H9 (cell line): ENCODE measurements around the gene XRCC2. TPM values are rescaled to one million over a fixed set of nuclear protein-coding genes. Genes with fewer than 3 reads are reported as not detected.
"Not testable (repeated sequence)": the region's sequence is repeated elsewhere in the genome, so short reads cannot be mapped to it uniquely, and the experiment has no call there.

Source experiments
- DNase-seq: peaks from one replicate; pipeline ENCODE4 v3.0.0-alpha.2; 2017
- H2AFZ ChIP-seq: one replicate; pipeline ENCODE4 v1.6.1; 2013; ENCODE audit warnings: mild to moderate bottlenecking, low read length, control low read depth, moderate library complexity
- H2AK5ac ChIP-seq: 2 replicates; pipeline ENCODE4 v1.6.1; 2013; ENCODE audit warnings: low read length, control low read depth, mixed read lengths; ENCODE audit not compliant: insufficient read length
- H2BK120ac ChIP-seq: one replicate; pipeline ENCODE4 v1.6.1; 2013; ENCODE audit warnings: low read depth, mild to moderate bottlenecking, low read length, control low read depth, inconsistent platforms; ENCODE audit not compliant: poor library complexity, severe bottlenecking
- H2BK12ac ChIP-seq: 2 replicates; pipeline ENCODE4 v1.6.1; 2013; ENCODE audit warnings: low read length, control low read depth, mixed read lengths, low read depth; ENCODE audit not compliant: insufficient read length
- H2BK15ac ChIP-seq: 2 replicates; pipeline ENCODE4 v1.6.1; 2013; ENCODE audit warnings: low read depth, low read length, control low read depth
- H2BK20ac ChIP-seq: one replicate; pipeline ENCODE4 v1.6.1; 2013; ENCODE audit warnings: low read depth, mild to moderate bottlenecking, low read length, control low read depth, inconsistent platforms; ENCODE audit not compliant: poor library complexity, severe bottlenecking
- H2BK5ac ChIP-seq: 2 replicates; pipeline ENCODE4 v1.6.1; 2013; ENCODE audit warnings: low read length, control low read depth, mixed read lengths; ENCODE audit not compliant: insufficient read length
- H3K14ac ChIP-seq: 2 replicates; pipeline ENCODE4 v1.6.1; 2013; ENCODE audit warnings: low read length, control low read depth; ENCODE audit not compliant: insufficient read depth
- H3K18ac ChIP-seq: 2 replicates; pipeline ENCODE4 v1.6.1; 2013; ENCODE audit warnings: low read depth, mild to moderate bottlenecking, mixed read lengths, low read length, control low read depth; ENCODE audit not compliant: insufficient read length
- H3K23ac ChIP-seq: 2 replicates; pipeline ENCODE4 v1.6.1; 2013; ENCODE audit warnings: low read length, control low read depth, mixed read lengths, low read depth; ENCODE audit not compliant: insufficient read length
- H3K23me2 ChIP-seq: 2 replicates; pipeline ENCODE4 v1.6.1; 2013; ENCODE audit warnings: low read depth, mild to moderate bottlenecking, mixed read lengths, low read length, control low read depth; ENCODE audit not compliant: insufficient read length, poor library complexity, severe bottlenecking
- H3K27ac ChIP-seq: 2 replicates; pipeline ENCODE4 v1.5.1; 2013; ENCODE audit warnings: low read length, control low read depth, mixed read lengths, low read depth; ENCODE audit not compliant: insufficient read length
- H3K27me3 ChIP-seq: 2 replicates; pipeline ENCODE4 v1.6.1; 2013; ENCODE audit warnings: low read length, control low read depth, inconsistent platforms; ENCODE audit not compliant: insufficient read depth
- H3K4ac ChIP-seq: 2 replicates; pipeline ENCODE4 v1.6.1; 2013; ENCODE audit warnings: low read depth, mild to moderate bottlenecking, control low read depth, inconsistent platforms, low read length, moderate library complexity
- H3K4me1 ChIP-seq: 2 replicates; pipeline ENCODE4 v1.6.1; 2013; ENCODE audit warnings: low read length, control low read depth, inconsistent platforms; ENCODE audit not compliant: insufficient read depth
- H3K4me2 ChIP-seq: 2 replicates; pipeline ENCODE4 v1.6.1; 2013; ENCODE audit warnings: low read length, control low read depth, mixed read lengths; ENCODE audit not compliant: insufficient read length, insufficient read depth
- H3K56ac ChIP-seq: 2 replicates; pipeline ENCODE4 v1.6.1; 2013; ENCODE audit warnings: low read depth, mild to moderate bottlenecking, mixed read lengths, low read length, control low read depth; ENCODE audit not compliant: insufficient read length
- H3K79me1 ChIP-seq: 2 replicates; pipeline ENCODE4 v1.6.1; 2013; ENCODE audit warnings: low read depth, mild to moderate bottlenecking, moderate library complexity, low read length, control low read depth, inconsistent platforms; ENCODE audit not compliant: insufficient read depth, poor library complexity, severe bottlenecking
- H3K79me2 ChIP-seq: 2 replicates; pipeline ENCODE4 v1.6.1; 2013; ENCODE audit warnings: low read length, control low read depth, inconsistent platforms; ENCODE audit not compliant: insufficient read depth
- H3K9ac ChIP-seq: 2 replicates; pipeline ENCODE4 v1.6.1; 2013; ENCODE audit warnings: low read length, control low read depth, mixed read lengths; ENCODE audit not compliant: insufficient read length; ENCODE audit errors: extremely low read depth
- H3K9me3 ChIP-seq: one replicate; pipeline ENCODE4 v1.6.1; 2013; ENCODE audit warnings: low read depth, low read length, inconsistent platforms; ENCODE audit not compliant: control insufficient read depth
- H3T11ph ChIP-seq: one replicate; pipeline ENCODE4 v1.6.1; 2013; ENCODE audit warnings: mild to moderate bottlenecking, low read length, control low read depth, inconsistent platforms
- H4K20me1 ChIP-seq: one replicate; pipeline ENCODE4 v1.6.1; 2013; ENCODE audit not compliant: control insufficient read depth, insufficient read length, insufficient read depth
- H4K5ac ChIP-seq: 2 replicates; pipeline ENCODE4 v1.6.1; 2013; ENCODE audit warnings: low read depth, mild to moderate bottlenecking, mixed read lengths, low read length, control low read depth; ENCODE audit not compliant: insufficient read length
- H4K8ac ChIP-seq: replicated peaks from 2 replicates; pipeline ENCODE4 v1.6.1; 2013; ENCODE audit warnings: low read length, control low read depth, mixed read lengths, low read depth; ENCODE audit not compliant: insufficient read length
- H4K91ac ChIP-seq: 2 replicates; pipeline ENCODE4 v1.6.1; 2013; ENCODE audit warnings: low read depth, mild to moderate bottlenecking, moderate library complexity, mixed read lengths, low read length, control low read depth; ENCODE audit not compliant: insufficient read length
- H3K27ac Mint-ChIP-seq, 3 experiments: 2 replicates in 2 of 3; 3 replicates in 1 of 3; pipeline ENCODE4 v1.8.0; 2020 to 2021; ENCODE audit warnings: mixed read lengths in 3 of 3, mild to moderate bottlenecking in 1 of 3, moderate library complexity in 1 of 3
- H3K27me3 Mint-ChIP-seq: 2 replicates; pipeline ENCODE4 v1.8.0; 2021; ENCODE audit warnings: low read depth, mild to moderate bottlenecking, moderate library complexity, mixed read lengths
- H3K36me3 Mint-ChIP-seq, 3 experiments: 2 replicates in 2 of 3; 3 replicates in 1 of 3; pipeline ENCODE4 v1.8.0; 2020 to 2021; ENCODE audit warnings: low read depth in 3 of 3, mixed read lengths in 3 of 3; ENCODE audit not compliant: insufficient read depth in 1 of 3
- H3K4me1 Mint-ChIP-seq, 2 experiments: 2 replicates each; pipeline ENCODE4 v1.8.0; 2020; ENCODE audit warnings: mixed read lengths in 2 of 2
- H3K4me3 Mint-ChIP-seq, 2 experiments: 2 replicates in 1 of 2; 3 replicates in 1 of 2; pipeline ENCODE4 v1.8.0; 2020 to 2021; ENCODE audit warnings: mild to moderate bottlenecking in 2 of 2, mixed read lengths in 2 of 2, moderate library complexity in 1 of 2
- H3K9me3 Mint-ChIP-seq, 2 experiments: 2 replicates in 1 of 2; 3 replicates in 1 of 2; pipeline ENCODE4 v1.8.0; 2020; ENCODE audit warnings: mild to moderate bottlenecking in 2 of 2, mixed read lengths in 2 of 2, moderate library complexity in 1 of 2
- WGBS: extraction: QIAGEN DNeasy Blood & Tissue Kit; methylation state at CpG from one replicate; pipeline ENCODE4 v1.1.7; 2013; ENCODE audit warnings: missing lambda C conversion rate, low lambda C conversion rate, mixed read lengths; ENCODE audit not compliant: insufficient read length; ENCODE audit errors: extremely low coverage; 5-methylcytosine and 5-hydroxymethylcytosine counted together
- total RNA-seq: library from RNA; stranded (reverse); gene quantifications from 2 replicates; pipeline ENCODE4 v1.2.1, GENCODE V29; 2021
- TF ChIP-seq, protein P1 (sequence below): fragments of 200-600 bp; sonication (generic); conservative IDR thresholded peaks from 3 replicates; pipeline ENCODE4 v1.8.0; 2021; ENCODE audit warnings: antibody characterized with exemption, mild to moderate bottlenecking

Gene XRCC2
- total RNA-seq, 1 experiment from 2014 or later = 22.8 TPM

DNA sequence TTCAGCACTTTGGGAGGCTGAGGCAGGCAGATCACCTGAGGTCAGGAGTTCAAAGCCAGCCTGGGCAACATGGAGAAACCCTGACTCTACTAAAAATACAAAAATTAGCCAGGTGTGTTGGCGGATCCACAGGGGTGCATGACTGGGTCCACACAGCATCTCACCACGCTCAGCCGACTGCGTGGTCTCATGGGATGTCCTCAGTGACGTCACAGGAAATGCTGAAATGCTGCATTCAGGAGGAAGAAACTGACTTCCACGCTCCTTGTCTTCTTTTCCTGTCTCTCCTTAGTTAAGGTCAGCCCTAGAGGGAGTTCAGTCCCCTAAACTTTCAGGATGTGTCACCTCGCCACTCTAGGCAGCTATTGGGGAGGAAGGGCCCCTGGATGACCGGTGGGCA, 42.9 kb downstream of the XRCC2 start:
- no peaks in the 10 kb centered on the region for H3K79me1 ChIP-seq
- no peak overlapping the region for H3K4me2 ChIP-seq
- H2BK12ac ChIP-seq = no peak overlapping the region
- H2BK5ac ChIP-seq = no peak overlapping the region
- no peak overlapping the region for H3K27ac Mint-ChIP-seq
- no peak overlapping the region for H2BK120ac ChIP-seq
- no peaks in the 10 kb centered on the region for H3K9me3 Mint-ChIP-seq
- TF ChIP-seq, protein P1, sequence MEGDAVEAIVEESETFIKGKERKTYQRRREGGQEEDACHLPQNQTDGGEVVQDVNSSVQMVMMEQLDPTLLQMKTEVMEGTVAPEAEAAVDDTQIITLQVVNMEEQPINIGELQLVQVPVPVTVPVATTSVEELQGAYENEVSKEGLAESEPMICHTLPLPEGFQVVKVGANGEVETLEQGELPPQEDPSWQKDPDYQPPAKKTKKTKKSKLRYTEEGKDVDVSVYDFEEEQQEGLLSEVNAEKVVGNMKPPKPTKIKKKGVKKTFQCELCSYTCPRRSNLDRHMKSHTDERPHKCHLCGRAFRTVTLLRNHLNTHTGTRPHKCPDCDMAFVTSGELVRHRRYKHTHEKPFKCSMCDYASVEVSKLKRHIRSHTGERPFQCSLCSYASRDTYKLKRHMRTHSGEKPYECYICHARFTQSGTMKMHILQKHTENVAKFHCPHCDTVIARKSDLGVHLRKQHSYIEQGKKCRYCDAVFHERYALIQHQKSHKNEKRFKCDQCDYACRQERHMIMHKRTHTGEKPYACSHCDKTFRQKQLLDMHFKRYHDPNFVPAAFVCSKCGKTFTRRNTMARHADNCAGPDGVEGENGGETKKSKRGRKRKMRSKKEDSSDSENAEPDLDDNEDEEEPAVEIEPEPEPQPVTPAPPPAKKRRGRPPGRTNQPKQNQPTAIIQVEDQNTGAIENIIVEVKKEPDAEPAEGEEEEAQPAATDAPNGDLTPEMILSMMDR = no peak
- no peak overlapping the region for H3K56ac ChIP-seq
- H3K14ac ChIP-seq = no peak overlapping the region
- no peak for DNase-seq
- H3T11ph ChIP-seq = no peak overlapping the region
- H3K4ac ChIP-seq = no peak overlapping the region
- no peaks in the 10 kb centered on the region for H3K4me1 ChIP-seq
- no peak overlapping the region for H4K8ac ChIP-seq
- no peaks in the 10 kb centered on the region for H3K23me2 ChIP-seq
- H3K18ac ChIP-seq = no peak overlapping the region
- no peak overlapping the region for H3K23ac ChIP-seq
- H2BK20ac ChIP-seq = no peak overlapping the region
- H3K36me3 Mint-ChIP-seq = no peaks in the 10 kb centered on the region
- peaks cover 6% of the 10 kb centered on the region for H3K27me3 Mint-ChIP-seq
- no peak overlapping the region for H4K91ac ChIP-seq
- H2BK15ac ChIP-seq = no peak overlapping the region
- no peak overlapping the region for H4K5ac ChIP-seq
- H3K9ac ChIP-seq = no peak overlapping the region
- no peaks in the 10 kb centered on the region for H3K9me3 ChIP-seq
- no peak overlapping the region for H2AFZ ChIP-seq
- no peak overlapping the region for H3K27ac ChIP-seq
- H2AK5ac ChIP-seq = no peak overlapping the region
- no peaks in the 10 kb centered on the region; a peak in 1 of 4 replicates for H3K4me1 Mint-ChIP-seq
- H3K79me2 ChIP-seq = no peaks in the 10 kb centered on the region
- WGBS = no CpG with 5 or more reads among the region's 8 CpGs
- no peaks in the 10 kb centered on the region for H4K20me1 ChIP-seq
- H3K4me3 Mint-ChIP-seq = no peak overlapping the region
- H3K27me3 ChIP-seq = no peaks in the 10 kb centered on the region

DNA sequence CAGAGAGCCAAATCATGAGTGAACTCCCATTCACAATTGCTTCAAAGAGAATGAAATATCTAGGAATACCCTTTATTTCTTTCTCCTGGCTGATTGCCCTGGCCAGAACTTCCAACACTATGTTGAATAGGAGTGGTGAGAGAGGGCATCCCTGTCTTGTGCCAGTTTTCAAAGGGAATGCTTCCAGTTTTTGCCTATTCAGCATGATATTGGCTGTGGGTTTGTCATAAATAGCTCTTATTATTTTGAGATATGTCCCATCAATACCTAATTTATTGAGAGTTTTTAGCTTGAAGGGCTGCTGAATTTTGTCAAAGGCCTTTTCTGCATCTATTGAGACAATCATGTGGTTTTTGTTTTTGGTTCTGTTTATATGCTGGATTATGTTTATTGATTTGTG, 47.2 kb downstream of the XRCC2 start:
- not testable (repeated sequence) for H3K27ac ChIP-seq, H3K27me3 ChIP-seq, H3K27me3 Mint-ChIP-seq, H3K4me1 ChIP-seq, H3K79me1 ChIP-seq, H3K27ac Mint-ChIP-seq, H3K23me2 ChIP-seq, DNase-seq, H2BK15ac ChIP-seq, H3K4me1 Mint-ChIP-seq, H2BK120ac ChIP-seq, H3K56ac ChIP-seq, H3K18ac ChIP-seq, H2AFZ ChIP-seq, H3K23ac ChIP-seq, H3K4me2 ChIP-seq, H3K14ac ChIP-seq, H2BK20ac ChIP-seq, H3K4ac ChIP-seq, H4K91ac ChIP-seq, H4K20me1 ChIP-seq, H4K8ac ChIP-seq, H2AK5ac ChIP-seq, H3K9ac ChIP-seq, H3K36me3 Mint-ChIP-seq, H3T11ph ChIP-seq, H3K9me3 ChIP-seq, H2BK5ac ChIP-seq, H3K4me3 Mint-ChIP-seq, H2BK12ac ChIP-seq, H3K9me3 Mint-ChIP-seq, H3K79me2 ChIP-seq, H4K5ac ChIP-seq
